Measurements from ENCODE around the gene ONECUT3. TPM values are rescaled to one million over a fixed set of nuclear protein-coding genes. Genes with fewer than 3 reads are reported as not detected.

ONECUT3 gene
- polyA plus RNA-seq, 1 donor (not counting 4 experiments of a cell fraction or from before 2014, with no cell fraction given) = 0.01 TPM

DNA sequence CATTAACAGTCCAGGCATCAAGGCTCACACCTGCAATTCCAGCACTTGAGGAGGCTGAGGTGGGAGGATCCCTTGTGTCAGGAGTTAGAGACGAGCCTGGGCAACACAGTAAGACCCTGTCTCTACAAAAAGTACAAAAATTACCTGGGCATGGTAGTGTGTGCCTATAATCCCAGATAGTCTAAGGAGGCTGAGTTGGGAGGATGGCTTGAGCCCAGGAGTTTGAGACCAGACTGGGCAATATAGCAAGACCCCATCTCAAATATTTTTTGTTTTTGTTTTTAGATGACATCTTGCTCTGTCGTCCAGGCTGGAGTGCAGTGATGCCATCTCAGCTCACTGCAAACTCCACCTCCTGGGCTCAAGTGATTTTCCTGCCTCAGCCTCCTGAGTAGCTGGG lies 40.1 kb upstream of the ONECUT3 start:
- Histone ChIP-seq H3K9ac (ENCODE audit: control insufficient read depth, extremely low read depth, insufficient read depth, low read length) (no peak overlapping the region), H3K4me3 (ENCODE audit: control insufficient read depth in 2 of 3, extremely low read depth in 1 of 3, insufficient read depth in 2 of 3, low read depth in 1 of 3, low read length in 3 of 3) (no peak overlapping the region), H3K79me2 (ENCODE audit: control insufficient read depth, insufficient read depth, low read length) (no peaks in the 10 kb centered on the region), H3K9me1 (ENCODE audit: control insufficient read depth, extremely low read depth, insufficient read depth, low read length) (no peaks in the 10 kb centered on the region), H3K4me2 (ENCODE audit: control insufficient read depth, extremely low read depth, insufficient read depth, low read depth, low read length) (no peak overlapping the region), H2AFZ (ENCODE audit: control insufficient read depth, low read length) (no peak overlapping the region), H3K27ac (ENCODE audit: control insufficient read depth, insufficient read depth, low read length) (no peak overlapping the region), H3K27me3 (ENCODE audit: control insufficient read depth, extremely low read depth, insufficient read depth, low read length) (peaks cover 12% of the 10 kb centered on the region), H3K9me3 (ENCODE audit: control insufficient read depth, low read depth, low read length) (no peaks in the 10 kb centered on the region), H3K4me1 (ENCODE audit: control insufficient read depth, extremely low read depth, insufficient read depth, low read length) (peaks cover 4% of the 10 kb centered on the region), H4K20me1 (ENCODE audit: control insufficient read depth, extremely low read depth, insufficient read depth, low read length) (no peaks in the 10 kb centered on the region), H3K36me3 (ENCODE audit: control insufficient read depth in 2 of 2, extremely low read depth in 1 of 2, insufficient read depth in 2 of 2, low read length in 2 of 2) (no peaks in the 10 kb centered on the region)
- DNase-seq (ENCODE audit: low read depth, low spot score) (no peak), FAIRE-seq (no peak)
- dilution Hi-C loops (cut with MboI; ENCODE audit: extremely low pct_ligation_motif_present, low sequenced_read_pairs) = no loop called here
- TF ChIP-seq CTCF (optimal IDR thresholded peaks at IDR 0.05 in 1 of 3, IDR thresholded peaks at IDR 0.05 in 1 of 3, conservative IDR thresholded peaks at IDR 0.05 in 1 of 3; ENCODE audit: extremely low read depth in 1 of 3, insufficient read depth in 2 of 3, low read length in 3 of 3) (no peak), EZH2 (IDR thresholded peaks at IDR 0.05; ENCODE audit: low read length) (no peak)

- no peak for FAIRE-seq
- Histone ChIP-seq H3K36me3 (ENCODE audit: control insufficient read depth in 2 of 2, extremely low read depth in 1 of 2, insufficient read depth in 2 of 2, low read length in 2 of 2) (no peaks in the 10 kb centered on the region), H2AFZ (ENCODE audit: control insufficient read depth, low read length) (no peak overlapping the region), H3K9me1 (ENCODE audit: control insufficient read depth, extremely low read depth, insufficient read depth, low read length) (no peaks in the 10 kb centered on the region), H3K4me3 (ENCODE audit: control insufficient read depth in 2 of 3, extremely low read depth in 1 of 3, insufficient read depth in 2 of 3, low read depth in 1 of 3, low read length in 3 of 3) (no peak overlapping the region), H4K20me1 (ENCODE audit: control insufficient read depth, extremely low read depth, insufficient read depth, low read length) (no peaks in the 10 kb centered on the region), H3K79me2 (ENCODE audit: control insufficient read depth, insufficient read depth, low read length) (no peaks in the 10 kb centered on the region), H3K9ac (ENCODE audit: control insufficient read depth, extremely low read depth, insufficient read depth, low read length) (no peak overlapping the region), H3K27me3 (ENCODE audit: control insufficient read depth, extremely low read depth, insufficient read depth, low read length) (peaks cover 30% of the 10 kb centered on the region), H3K4me2 (ENCODE audit: control insufficient read depth, extremely low read depth, insufficient read depth, low read depth, low read length) (no peak overlapping the region), H3K9me3 (ENCODE audit: control insufficient read depth, low read depth, low read length) (no peaks in the 10 kb centered on the region), H3K27ac (ENCODE audit: control insufficient read depth, insufficient read depth, low read length) (no peak overlapping the region), H3K4me1 (ENCODE audit: control insufficient read depth, extremely low read depth, insufficient read depth, low read length) (no peaks in the 10 kb centered on the region)
- dilution Hi-C loops (cut with MboI; ENCODE audit: extremely low pct_ligation_motif_present, low sequenced_read_pairs) = no loop called here
- no peak for TF ChIP-seq CTCF (optimal IDR thresholded peaks at IDR 0.05 in 1 of 3, IDR thresholded peaks at IDR 0.05 in 1 of 3, conservative IDR thresholded peaks at IDR 0.05 in 1 of 3; ENCODE audit: extremely low read depth in 1 of 3, insufficient read depth in 2 of 3, low read length in 3 of 3)
- no peak for TF ChIP-seq EZH2 (IDR thresholded peaks at IDR 0.05; ENCODE audit: low read length)
- DNase-seq (ENCODE audit: low read depth, low spot score) = no peak
Measured at GRCh38 chr19:1715540-1715939, 37.8 kb upstream of the ONECUT3 start.

Measured in keratinocyte (primary cell).